GM23248 (cell line): ENCODE results near the gene POU4F3. TPM values are rescaled to one million over a fixed set of nuclear protein-coding genes. Genes with fewer than 3 reads are reported as not detected.

ENCODE experiments used
- DNase-seq: peaks from one replicate; pipeline ENCODE4 v3.0.0-alpha.2; 2015
- H2AFZ ChIP-seq: fragments of 200-600 bp; sonication (generic); 2 replicates; pipeline ENCODE4 v1.6.1; 2016; ENCODE audit warnings: antibody characterized with exemption
- H3F3A ChIP-seq: fragments of 200-600 bp; sonication (generic); 2 replicates; pipeline ENCODE4 v1.6.1; 2016; ENCODE audit warnings: mild to moderate bottlenecking, antibody characterized with exemption, mixed run types; ENCODE audit not compliant: insufficient read depth
- H3K27ac ChIP-seq: fragments of 200-600 bp; sonication (generic); 2 replicates; pipeline ENCODE4 v1.5.1; 2016; ENCODE audit warnings: mild to moderate bottlenecking
- H3K27me3 ChIP-seq: fragments of 200-600 bp; sonication (generic); replicated peaks from 2 replicates; pipeline ENCODE4 v1.6.1; 2016; ENCODE audit warnings: mild to moderate bottlenecking; ENCODE audit not compliant: insufficient read depth
- H3K36me3 ChIP-seq: fragments of 200-600 bp; sonication (generic); 2 replicates; pipeline ENCODE4 v1.6.1; 2016; ENCODE audit warnings: low read depth, mild to moderate bottlenecking
- H3K4me1 ChIP-seq: fragments of 200-600 bp; sonication (generic); 2 replicates; pipeline ENCODE4 v1.6.1; 2016; ENCODE audit warnings: mild to moderate bottlenecking; ENCODE audit not compliant: insufficient read depth
- H3K4me2 ChIP-seq: fragments of 200-600 bp; sonication (generic); one replicate; pipeline ENCODE4 v1.6.1; 2016; ENCODE audit warnings: mild to moderate bottlenecking; ENCODE audit not compliant: unreplicated experiment
- H3K4me3 ChIP-seq: fragments of 200-600 bp; sonication (generic); 2 replicates; pipeline ENCODE4 v1.5.1; 2016; ENCODE audit warnings: mild to moderate bottlenecking
- H3K79me2 ChIP-seq: fragments of 200-600 bp; sonication (generic); 2 replicates; pipeline ENCODE4 v1.6.1; 2016; ENCODE audit warnings: mild to moderate bottlenecking; ENCODE audit not compliant: insufficient read depth
- H3K9ac ChIP-seq: fragments of 200-600 bp; sonication (generic); 2 replicates; pipeline ENCODE4 v1.6.1; 2016; ENCODE audit warnings: mild to moderate bottlenecking
- H3K9me2 ChIP-seq: fragments of 200-600 bp; sonication (generic); 2 replicates; pipeline ENCODE4 v1.6.1; 2016; ENCODE audit warnings: mixed run types, mild to moderate bottlenecking, moderate library complexity; ENCODE audit not compliant: insufficient read depth
- H3K9me3 ChIP-seq: fragments of 200-600 bp; sonication (generic); one replicate; pipeline ENCODE4 v1.6.1; 2017; ENCODE audit warnings: low read depth
- H4K20me1 ChIP-seq: fragments of 200-600 bp; sonication (generic); 2 replicates; pipeline ENCODE4 v1.6.0; 2016; ENCODE audit not compliant: insufficient read depth
- EZH2 ChIP-seq: fragments of 200-600 bp; sonication (generic); IDR thresholded peaks from 2 replicates; pipeline ENCODE4 v1.6.1; 2018; ENCODE audit warnings: antibody characterized with exemption, mild to moderate bottlenecking; ENCODE audit not compliant: insufficient read depth, poor library complexity, severe bottlenecking
- EZH2phosphoT487 ChIP-seq: fragments of 200-600 bp; sonication (generic); IDR thresholded peaks from 2 replicates; pipeline ENCODE4 v1.6.1; 2018; ENCODE audit warnings: antibody characterized with exemption, moderate library complexity, mild to moderate bottlenecking, low read depth; ENCODE audit not compliant: insufficient read depth
- WGBS, 2 experiments: methylation state at CpG; one replicate each; pipeline ENCODE4 v1.1.6; 2015 to 2017; ENCODE audit warnings: low lambda C conversion rate in 2 of 2, low coverage in 1 of 2; ENCODE audit errors: missing lambda C conversion rate in 2 of 2; 5-methylcytosine and 5-hydroxymethylcytosine counted together
- in situ Hi-C: fragments of 300-500 bp; cut with MboI; formaldehyde crosslinking; loops from 2 replicates; pipeline ENCODE4 v1.15.0; 2020
- polyA plus RNA-seq: library from polyadenylated mRNA; unstranded; fragments of >200 nt; fragmentation: Nextera tagmentation; extraction: Ambion mirVana; gene quantifications from 2 replicates; pipeline ENCODE4 v1.2.1, GENCODE V29; 2016
- total RNA-seq: library from RNA; depleted of rRNA; stranded (reverse); fragments of >200 nt; shearing (Covaris generic); gene quantifications from 2 replicates; pipeline ENCODE4 v1.2.3, GENCODE V29; 2014

The POU4F3 gene
- total and polyA plus RNA-seq, 2 experiments from 2014 or later = not detected

- Histone ChIP-seq H3K4me1 (no peaks in the 10 kb centered on the region), H3K27ac (no peak overlapping the region), H3K4me3 (no peak overlapping the region), H2AFZ (no peak overlapping the region), H3K9ac (no peak overlapping the region), H3K36me3 (no peaks in the 10 kb centered on the region), H3F3A (no peaks in the 10 kb centered on the region), H3K4me2 (no peak overlapping the region), H3K9me2 (no peaks in the 10 kb centered on the region), H3K27me3 (peaks cover 11% of the 10 kb centered on the region; the same call in 1 of the 2 replicates), H3K9me3 (no peaks in the 10 kb centered on the region), H4K20me1 (no peaks in the 10 kb centered on the region), H3K79me2 (no peaks in the 10 kb centered on the region)
- DNase-seq = no peak
- TF ChIP-seq EZH2phosphoT487 = no peak
- no peak for TF ChIP-seq EZH2
- 3 to 5% methylated on average over 2 of the region's 2 CpGs for WGBS, 2 experiments
- in situ Hi-C loops = no loop called here
Measured at GRCh38 chr5:146365618-146366017, 27.0 kb downstream of the POU4F3 start.

GRCh38 chr5:146366904-146367303 lies 28.3 kb downstream of the POU4F3 start:
- Histone ChIP-seq H4K20me1 (no peaks in the 10 kb centered on the region), H3K36me3 (no peaks in the 10 kb centered on the region)
- 67 to 73% methylated on average over 1 of the region's 1 CpG for WGBS, 2 experiments

GRCh38 chr5:146368137-146368536 lies 29.5 kb downstream of the POU4F3 start:
- 10 to 37% methylated on average over 1 to 2 of the region's 2 CpGs for whole genome bisulfite sequencing, 2 experiments
- Histone ChIP-seq H3K79me2 (no peaks in the 10 kb centered on the region), H4K20me1 (no peaks in the 10 kb centered on the region), H3K27me3 (peaks cover 13% of the 10 kb centered on the region; the same call in 1 of the 2 replicates), H3K36me3 (no peaks in the 10 kb centered on the region), H3K27ac (no peak overlapping the region), H3K4me2 (no peak overlapping the region), H3K4me3 (no peak overlapping the region), H3K4me1 (no peaks in the 10 kb centered on the region), H3K9me3 (no peaks in the 10 kb centered on the region), H3F3A (no peaks in the 10 kb centered on the region), H2AFZ (no peak overlapping the region), H3K9me2 (no peaks in the 10 kb centered on the region), H3K9ac (no peak overlapping the region)
- DNase-seq = peak; percentile 19
- in situ Hi-C loops = no loop called here
- TF ChIP-seq EZH2phosphoT487 = no peak
- TF ChIP-seq EZH2 = no peak

More at GRCh38 chr5:146366904-146367303, 28.3 kb downstream of the POU4F3 start:
- Histone ChIP-seq H3K79me2 (no peaks in the 10 kb centered on the region), H3K27ac (no peak overlapping the region), H3F3A (no peaks in the 10 kb centered on the region), H3K9me3 (no peaks in the 10 kb centered on the region), H3K27me3 (peaks cover 13% of the 10 kb centered on the region; the same call in 1 of the 2 replicates), H3K4me3 (no peak overlapping the region), H3K9ac (no peak overlapping the region), H3K4me2 (no peak overlapping the region), H3K4me1 (no peaks in the 10 kb centered on the region), H3K9me2 (no peaks in the 10 kb centered on the region), H2AFZ (no peak overlapping the region)
- in situ Hi-C loops = no loop called here
- TF ChIP-seq EZH2 (no peak), EZH2phosphoT487 (no peak)
- DNase-seq = no peak

- no peak overlapping the region for H2AFZ ChIP-seq
- in situ Hi-C loops = no loop called here
- no peaks in the 10 kb centered on the region for H4K20me1 ChIP-seq
- no peaks in the 10 kb centered on the region for H3F3A ChIP-seq
- no peaks in the 10 kb centered on the region for H3K36me3 ChIP-seq
- H3K4me3 ChIP-seq = no peak overlapping the region
- no peaks in the 10 kb centered on the region for H3K4me1 ChIP-seq
- no peak overlapping the region for H3K27ac ChIP-seq
- no peak overlapping the region for H3K4me2 ChIP-seq
- no peak for TF ChIP-seq EZH2phosphoT487
- TF ChIP-seq EZH2 = no peak
- H3K9me2 ChIP-seq = no peaks in the 10 kb centered on the region
- no peaks in the 10 kb centered on the region for H3K9me3 ChIP-seq
- DNase-seq = peak; percentile 52
- peaks cover 13% of the 10 kb centered on the region; the same call in 1 of the 2 replicates for H3K27me3 ChIP-seq
- H3K79me2 ChIP-seq = no peaks in the 10 kb centered on the region
- 29 to 31% methylated on average over 3 of the region's 3 CpGs for WGBS, 2 experiments
- H3K9ac ChIP-seq = no peak overlapping the region
Measured at GRCh38 chr5:146369691-146370090, 31.1 kb downstream of the POU4F3 start.

- peaks cover 6% of the 10 kb centered on the region for H3K27me3 ChIP-seq
- WGBS, 2 experiments = 26 to 31% methylated on average over 2 of the region's 2 CpGs
- no peak overlapping the region for H3K4me2 ChIP-seq
- no peak overlapping the region for H3K4me3 ChIP-seq
- no peak overlapping the region for H3K9ac ChIP-seq
- no peak overlapping the region for H3K27ac ChIP-seq
- no peak overlapping the region for H2AFZ ChIP-seq
- no peaks in the 10 kb centered on the region for H4K20me1 ChIP-seq
- H3K36me3 ChIP-seq = no peaks in the 10 kb centered on the region
- no peaks in the 10 kb centered on the region for H3K4me1 ChIP-seq
- DNase-seq = no peak
- no peaks in the 10 kb centered on the region for H3K79me2 ChIP-seq
- no peak for TF ChIP-seq EZH2
- TF ChIP-seq EZH2phosphoT487 = no peak
- H3F3A ChIP-seq = no peaks in the 10 kb centered on the region
- no peaks in the 10 kb centered on the region for H3K9me2 ChIP-seq
- H3K9me3 ChIP-seq = no peaks in the 10 kb centered on the region
- in situ Hi-C loops = no loop called here
Measured at GRCh38 chr5:146376821-146377220, 38.2 kb downstream of the POU4F3 start.
